SK-N-SH (cell line): ENCODE results near the gene PARD3B. TPM values are rescaled to one million over a fixed set of nuclear protein-coding genes. Genes with fewer than 3 reads are reported as not detected.
A peak's percentile ranks its signal among the peaks of the same experiment; 100 is the strongest.

Experiments used
- CTCF ChIA-PET: fragments of 300-600, 350-600 bp; formaldehyde crosslinking; extraction: SDS; loops from one replicate; lab custom pipeline; 2021; lab: Yijun Ruan, JAX
- POLR2A ChIA-PET: fragments of 350-600 bp; sonication (Branson Sonifier 250); formaldehyde crosslinking; extraction: SDS; loops from one replicate; lab custom pipeline; 2020; ENCODE audit warnings: antibody characterized with exemption, inconsistent platforms; lab: Yijun Ruan, JAX
- DNase-seq: peaks from one replicate; pipeline ENCODE4 v3.0.0; 2012
- H2AFZ ChIP-seq: fragments of 200-600 bp; sonication (generic); 2 replicates; pipeline ENCODE4 v1.8.1; 2016; ENCODE audit warnings: antibody characterized with exemption, mild to moderate bottlenecking, low read depth
- H3F3A ChIP-seq: fragments of 200-600 bp; sonication (generic); replicated peaks from 2 replicates; pipeline ENCODE3; 2016; ENCODE audit warnings: antibody characterized with exemption, mild to moderate bottlenecking; ENCODE audit not compliant: insufficient read depth
- H3K27ac ChIP-seq, 2 experiments: fragments of 200-500 bp in 1 of 2; fragments of 200-600 bp in 1 of 2; sonication (Bioruptor generic) in 1 of 2; sonication (generic), shearing (Covaris generic) in 1 of 2; 2 replicates each; pipeline versions ENCODE4 v1.5.1 to v1.6.1; 2014 to 2016; ENCODE audit warnings: low read depth in 2 of 2, inconsistent platforms in 1 of 2, low read length in 1 of 2, mild to moderate bottlenecking in 1 of 2, mixed read lengths in 1 of 2
- H3K27me3 ChIP-seq: fragments of 200-600 bp; sonication (generic), shearing (Covaris generic); 2 replicates; pipeline ENCODE4 v1.6.1; 2016; ENCODE audit warnings: mixed run types; ENCODE audit not compliant: insufficient read depth
- H3K36me3 ChIP-seq, 2 experiments: fragments of 200-500 bp in 1 of 2; fragments of 200-600 bp in 1 of 2; sonication (Bioruptor generic) in 1 of 2; sonication (generic) in 1 of 2; replicated peaks in 1 of 2; 2 replicates each; pipeline versions ENCODE3 to v1.5.1; 2014 to 2016; ENCODE audit warnings: low read length in 1 of 2, mild to moderate bottlenecking in 1 of 2; ENCODE audit not compliant: insufficient read depth in 2 of 2, control insufficient read depth in 1 of 2
- H3K4me1 ChIP-seq, 2 experiments: fragments of 200-500 bp in 1 of 2; fragments of 200-600 bp in 1 of 2; sonication (Bioruptor generic) in 1 of 2; sonication (generic), shearing (Covaris generic) in 1 of 2; 2 replicates each; pipeline versions ENCODE4 v1.5.1 to v1.6.1; 2014 to 2016; ENCODE audit warnings: low read depth in 1 of 2, low read length in 1 of 2, mixed run types in 1 of 2; ENCODE audit not compliant: insufficient read depth in 2 of 2, control insufficient read depth in 1 of 2
- H3K4me2 ChIP-seq: fragments of 200-600 bp; sonication (generic), shearing (Covaris generic); 2 replicates; pipeline ENCODE4 v1.6.1; 2017; ENCODE audit warnings: mixed run types
- H3K4me3 ChIP-seq, 2 experiments: fragments of 200-500 bp in 1 of 2; fragments of 200-600 bp in 1 of 2; sonication (Bioruptor generic) in 1 of 2; sonication (generic), shearing (Covaris generic) in 1 of 2; 2 replicates each; pipeline versions ENCODE4 v1.5.1 to v1.8.1; 2014 to 2016; ENCODE audit warnings: low read depth in 2 of 2, inconsistent platforms in 1 of 2, low read length in 1 of 2, mild to moderate bottlenecking in 1 of 2, mixed read lengths in 1 of 2, moderate library complexity in 1 of 2
- H3K79me2 ChIP-seq: fragments of 200-600 bp; sonication (generic); 2 replicates; pipeline ENCODE4 v1.8.1; 2017; ENCODE audit warnings: mild to moderate bottlenecking; ENCODE audit not compliant: insufficient read depth
- H3K9ac ChIP-seq: fragments of 200-600 bp; sonication (generic); 2 replicates; pipeline ENCODE4 v1.6.1; 2017; ENCODE audit warnings: mixed run types
- H3K9me2 ChIP-seq: fragments of 200-600 bp; sonication (generic); 2 replicates; pipeline ENCODE4 v1.6.1; 2017; ENCODE audit warnings: mixed run types
- H3K9me3 ChIP-seq: fragments of 200-600 bp; sonication (generic); 2 replicates; pipeline ENCODE4 v1.6.1; 2017; ENCODE audit warnings: mixed run types, mild to moderate bottlenecking, moderate library complexity
- H4K20me1 ChIP-seq: fragments of 200-600 bp; sonication (generic); 2 replicates; pipeline ENCODE4 v1.6.1; 2017; ENCODE audit warnings: mild to moderate bottlenecking, mixed run types; ENCODE audit not compliant: insufficient read depth
- CHD2 ChIP-seq: fragments of 150-350 bp; IDR thresholded peaks from 2 replicates; pipeline ENCODE4 v1.6.1; 2018; ENCODE audit warnings: low read length; ENCODE audit not compliant: partially characterized antibody
- ELF1 ChIP-seq: IDR thresholded peaks from 2 replicates; pipeline ENCODE4 v1.4.0; 2012
- EP300 ChIP-seq, 2 experiments: IDR thresholded peaks; 2 replicates each; pipeline versions ENCODE4 v1.4.0 to v1.6.1; 2012; ENCODE audit warnings: borderline replicate concordance in 1 of 2, low read depth in 1 of 2, low read length in 1 of 2
- FOSL2 ChIP-seq: IDR thresholded peaks from 2 replicates; pipeline ENCODE4 v1.4.0; 2012; ENCODE audit warnings: low read depth, mild to moderate bottlenecking, moderate library complexity, borderline replicate concordance
- FOXJ3 ChIP-seq: sonication (generic); formaldehyde crosslinking; IDR thresholded peaks from 2 replicates; pipeline ENCODE4 v1.5.1; 2020; ENCODE audit warnings: mild to moderate bottlenecking, missing genetic modification reagents
- FOXM1 ChIP-seq: IDR thresholded peaks from 2 replicates; pipeline ENCODE4 v1.4.0; 2012; ENCODE audit warnings: low read depth, mild to moderate bottlenecking
- GABPA ChIP-seq: IDR thresholded peaks from 2 replicates; pipeline ENCODE4 v1.4.0; 2012; ENCODE audit warnings: low read depth, mild to moderate bottlenecking
- IRF3 ChIP-seq: fragments of 150-350 bp; IDR thresholded peaks from 2 replicates; pipeline ENCODE4 v1.6.1; 2016; ENCODE audit warnings: mild to moderate bottlenecking, low read depth, low read length
- JUND ChIP-seq: IDR thresholded peaks from 2 replicates; pipeline ENCODE4 v1.4.0; 2012
- MEF2A ChIP-seq: IDR thresholded peaks from 2 replicates; pipeline ENCODE4 v1.4.0; 2012; ENCODE audit warnings: low read depth, borderline replicate concordance
- NFIC ChIP-seq: IDR thresholded peaks from 2 replicates; pipeline ENCODE4 v1.4.0; 2012; ENCODE audit warnings: borderline replicate concordance
- NRF1 ChIP-seq: IDR thresholded peaks from 2 replicates; pipeline ENCODE4 v1.6.1; 2012; ENCODE audit warnings: low read depth, mild to moderate bottlenecking, low read length
- POLR2AphosphoS5 ChIP-seq: IDR thresholded peaks from 2 replicates; pipeline ENCODE4 v1.6.1; 2012; ENCODE audit warnings: low read depth, low read length
- RAD21 ChIP-seq: IDR thresholded peaks from 2 replicates; pipeline ENCODE4 v1.6.1; 2012; ENCODE audit warnings: mild to moderate bottlenecking, low read length
- RFX5 ChIP-seq: IDR thresholded peaks from 2 replicates; pipeline ENCODE4 v1.6.1; 2012; ENCODE audit warnings: mild to moderate bottlenecking, improper control_type of control experiment, low read length
- SIN3A ChIP-seq: IDR thresholded peaks from 2 replicates; pipeline ENCODE4 v1.6.1; 2012; ENCODE audit warnings: low read depth, mild to moderate bottlenecking, low read length, moderate library complexity, borderline replicate concordance
- TAF1 ChIP-seq: IDR thresholded peaks from 2 replicates; pipeline ENCODE4 v1.6.1; 2012; ENCODE audit warnings: low read depth, mild to moderate bottlenecking, low read length, moderate library complexity, borderline replicate concordance
- TCF12 ChIP-seq: IDR thresholded peaks from 2 replicates; pipeline ENCODE4 v1.4.0; 2012
- TEAD4 ChIP-seq: IDR thresholded peaks from 2 replicates; pipeline ENCODE4 v1.4.0; 2012; ENCODE audit warnings: mild to moderate bottlenecking, borderline replicate concordance; ENCODE audit not compliant: insufficient read depth
- YY1 ChIP-seq: IDR thresholded peaks from 2 replicates; pipeline ENCODE4 v1.4.0; 2012; ENCODE audit warnings: low read depth, mild to moderate bottlenecking
- ZBTB33 ChIP-seq: IDR thresholded peaks from 2 replicates; pipeline ENCODE4 v1.4.0; 2012; ENCODE audit warnings: low read depth, borderline replicate concordance
- WGBS: methylation state at CpG from one replicate; pipeline ENCODE4 v1.1.6; 2017; ENCODE audit warnings: low lambda C conversion rate; 5-methylcytosine and 5-hydroxymethylcytosine counted together
- polyA plus RNA-seq, 3 experiments: library from polyadenylated mRNA; depleted of rRNA; stranded (reverse); fragments of >200 nt; gene quantifications; 2 replicates each; pipeline ENCODE4 v1.2.3, GENCODE V29; 2012

PARD3B gene
- polyA plus RNA-seq, 1 of the 3 experiments (the other 2 are of a cell fraction), result 0.87 TPM

GRCh38 chr2:205245652-205246051, 700.4 kb downstream of the PARD3B start (continued):
- TF ChIP-seq IRF3, result no peak
- TF ChIP-seq EP300 (IDR thresholded peaks at IDR 0.05; ENCODE audit: borderline replicate concordance in 1 of 2, low read depth in 1 of 2, low read length in 1 of 2), result peak; percentile 48 to 93
- TF ChIP-seq TEAD4, result peak; percentile 85

- ChIA-PET POLR2A (no interaction called here), CTCF (interaction anchor here (0.7 kb wide), 1 partner anchor 12 kb away, joined by 3 read pairs; no protein-coding TSS in a partner anchor)
- Histone ChIP-seq H3K9me2 (no peaks in the 10 kb centered on the region), H3K9ac (peak overlapping the region; percentile 1; the same call in 1 of the 2 replicates), H3K4me1 (no peaks in the 10 kb centered on the region), H3K4me3 (no peak overlapping the region), H3K9me3 (no peaks in the 10 kb centered on the region), H4K20me1 (no peaks in the 10 kb centered on the region), H3K79me2 (no peaks in the 10 kb centered on the region), H3F3A (peaks cover 4% of the 10 kb centered on the region), H2AFZ (no peak overlapping the region), H3K27me3 (no peaks in the 10 kb centered on the region), H3K36me3 (no peaks in the 10 kb centered on the region), H3K27ac (peak overlapping the region in 1 of 2 experiments; percentile 67; a peak in 2 of 4 replicates), H3K4me2 (no peak overlapping the region)
- TF ChIP-seq RFX5 (no peak), TAF1 (no peak), ELF1 (no peak), YY1 (no peak), TCF12 (no peak), FOXJ3 (CRISPR knock-in tag) (no peak), EP300 (IDR thresholded peaks at IDR 0.05; ENCODE audit: borderline replicate concordance in 1 of 2, low read depth in 1 of 2, low read length in 1 of 2) (no peak), TEAD4 (no peak)
- DNase-seq, result no peak
- WGBS, result 77% methylated on average over 2 of the region's 2 CpGs
These were observed 713.8 kb downstream of the PARD3B start for GRCh38 chr2:205259121-205259520.

- Histone ChIP-seq H3F3A (peaks cover 4% of the 10 kb centered on the region), H3K9me2 (no peaks in the 10 kb centered on the region), H3K27me3 (no peaks in the 10 kb centered on the region), H3K4me3 (no peak overlapping the region), H3K9ac (no peak overlapping the region), H4K20me1 (no peaks in the 10 kb centered on the region), H3K79me2 (no peaks in the 10 kb centered on the region), H3K4me2 (no peak overlapping the region), H3K9me3 (no peaks in the 10 kb centered on the region), H3K36me3 (no peaks in the 10 kb centered on the region), H2AFZ (no peak overlapping the region), H3K27ac (peak overlapping the region in 1 of 2 experiments; percentile 37; a peak in 2 of 4 replicates), H3K4me1 (no peaks in the 10 kb centered on the region; a peak in 1 of 4 replicates)
- CTCF ChIA-PET, result no interaction called here
- no peak for DNase-seq
- TF ChIP-seq ELF1, result no peak
- no peak for TF ChIP-seq JUND
- no peak for TF ChIP-seq CHD2
- no peak for TF ChIP-seq GABPA
- TF ChIP-seq TCF12, result no peak
- no peak for TF ChIP-seq RAD21
- TF ChIP-seq NRF1, result no peak
- no peak for TF ChIP-seq MEF2A
- no peak for TF ChIP-seq POLR2AphosphoS5
- TF ChIP-seq TAF1, result no peak
- no peak for TF ChIP-seq RFX5
- no peak for TF ChIP-seq IRF3
- no peak for TF ChIP-seq FOSL2
- no peak for TF ChIP-seq FOXM1
- TF ChIP-seq NFIC, result no peak
- no peak for TF ChIP-seq ZBTB33
- TF ChIP-seq SIN3A, result no peak
- TF ChIP-seq FOXJ3 (CRISPR knock-in tag), result no peak
- POLR2A ChIA-PET, result no interaction called here
- WGBS, result 57% methylated on average over 1 of the region's 1 CpG
These were observed 716.3 kb downstream of the PARD3B start for GRCh38 chr2:205261516-205262020.
